Head of caudate nucleus (tissue), 42 donors: Measurements from ENCODE around the gene DBT.

ENCODE experiments used
- DNase-seq, 42 donors: peaks; one replicate each; pipeline versions ENCODE4 v3.0.0 to v3.0.0-alpha.2; 2020 to 2021; ENCODE audit warnings: mixed read lengths in 7 of 42
- intact Hi-C: fragments of 100-400 bp; cut with DNase I; formaldehyde crosslinking; loops from one replicate; pipeline ENCODE4 v1.15.0; 2022

The DBT gene

DNA sequence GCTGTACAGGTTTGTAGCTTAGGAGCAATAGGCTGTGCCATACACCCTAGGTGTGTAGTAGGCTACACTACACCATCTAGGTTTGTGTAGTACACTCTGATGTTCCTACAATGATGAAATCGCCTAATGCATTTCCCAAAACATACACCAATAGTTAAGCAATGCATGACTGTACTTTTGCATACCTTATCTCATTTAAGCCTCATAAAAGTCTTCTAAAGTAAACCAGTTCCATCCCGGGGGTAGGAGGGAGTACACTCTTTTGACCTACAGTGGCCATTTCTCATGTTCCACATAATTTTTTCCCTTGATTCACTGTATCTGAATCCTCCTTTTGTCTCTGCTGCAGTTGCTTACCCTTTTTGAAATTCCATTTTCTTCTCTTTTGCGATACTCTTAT lies 104.5 kb downstream of the DBT start:
- intact Hi-C loops, result no loop called here
- no peak for DNase-seq

DNA sequence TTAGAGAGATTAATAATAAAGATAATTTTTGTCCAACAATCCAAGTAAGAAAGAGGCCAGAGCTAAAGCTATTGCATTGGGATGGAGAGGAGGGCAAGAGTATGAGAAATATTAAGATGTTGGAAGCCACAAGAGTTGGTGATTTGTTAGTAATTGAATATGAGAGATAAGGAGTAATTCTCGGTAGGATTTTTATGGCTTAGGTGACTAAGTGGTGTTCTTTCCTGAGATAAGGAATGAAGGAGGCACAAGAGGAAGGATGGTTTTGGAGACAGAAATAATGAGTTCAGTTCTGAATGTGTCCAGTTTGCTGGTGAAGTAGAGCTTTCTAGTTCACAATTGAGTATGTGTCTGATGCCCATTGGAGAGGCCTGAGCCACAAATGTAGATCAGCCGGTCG lies 107.3 kb downstream of the DBT start:
- no peak for DNase-seq
- intact Hi-C loops, result no loop called here

GRCh38 chr1:100141192-100141591 lies 108.4 kb downstream of the DBT start:
- DNase-seq, result no peak
- intact Hi-C loops, result no loop called here

GRCh38 chr1:100137602-100138001 lies 112.0 kb downstream of the DBT start:
- intact Hi-C loops, result loop anchor here (10.0 kb wide), 4 partner anchors 103 to 757 kb away; partner anchors contain the start of genes EXTL2 and SLC30A7
- DNase-seq, result no peak
